ENCODE measurements around the gene OSBP. TPM values are rescaled to one million over a fixed set of nuclear protein-coding genes. Genes with fewer than 3 reads are reported as not detected.
A peak's percentile ranks its signal among the peaks of the same experiment; 100 is the strongest.
"Not testable (repeated sequence)": the region's sequence is repeated elsewhere in the genome, so short reads cannot be mapped to it uniquely, and the experiment has no call there.

OSBP gene
- total RNA-seq, 3 donors from 2014 or later: 42.4 to 48.2 (median 43.9) TPM

DNA sequence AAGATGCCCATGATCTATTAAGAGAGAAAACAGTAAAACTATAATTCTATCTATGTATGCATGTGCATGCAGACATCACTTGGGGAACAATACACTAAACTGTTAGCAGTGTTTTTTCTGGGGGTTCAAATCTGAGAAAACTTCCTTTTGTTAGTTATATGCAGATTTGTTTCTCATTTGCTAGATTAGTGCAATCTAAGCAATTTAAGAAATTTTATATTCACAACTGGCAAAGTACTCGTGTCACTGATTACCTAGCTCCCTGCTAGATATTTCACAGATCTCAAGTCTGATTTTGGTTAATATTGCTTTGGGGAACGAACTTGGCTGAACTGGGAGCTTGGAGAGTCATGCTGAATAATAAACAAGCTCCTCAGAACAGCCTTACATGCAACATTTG, 14.9 kb upstream of the OSBP start:
- intact Hi-C loops (cut with DNase I; ENCODE audit: low total_unique reads): no loop called here
- DNase-seq (ENCODE audit: low spot score in 2 of 2): no peak
- no peak for TF ChIP-seq POLR2A (IDR thresholded peaks at IDR 0.05)
- TF ChIP-seq, protein P1, sequence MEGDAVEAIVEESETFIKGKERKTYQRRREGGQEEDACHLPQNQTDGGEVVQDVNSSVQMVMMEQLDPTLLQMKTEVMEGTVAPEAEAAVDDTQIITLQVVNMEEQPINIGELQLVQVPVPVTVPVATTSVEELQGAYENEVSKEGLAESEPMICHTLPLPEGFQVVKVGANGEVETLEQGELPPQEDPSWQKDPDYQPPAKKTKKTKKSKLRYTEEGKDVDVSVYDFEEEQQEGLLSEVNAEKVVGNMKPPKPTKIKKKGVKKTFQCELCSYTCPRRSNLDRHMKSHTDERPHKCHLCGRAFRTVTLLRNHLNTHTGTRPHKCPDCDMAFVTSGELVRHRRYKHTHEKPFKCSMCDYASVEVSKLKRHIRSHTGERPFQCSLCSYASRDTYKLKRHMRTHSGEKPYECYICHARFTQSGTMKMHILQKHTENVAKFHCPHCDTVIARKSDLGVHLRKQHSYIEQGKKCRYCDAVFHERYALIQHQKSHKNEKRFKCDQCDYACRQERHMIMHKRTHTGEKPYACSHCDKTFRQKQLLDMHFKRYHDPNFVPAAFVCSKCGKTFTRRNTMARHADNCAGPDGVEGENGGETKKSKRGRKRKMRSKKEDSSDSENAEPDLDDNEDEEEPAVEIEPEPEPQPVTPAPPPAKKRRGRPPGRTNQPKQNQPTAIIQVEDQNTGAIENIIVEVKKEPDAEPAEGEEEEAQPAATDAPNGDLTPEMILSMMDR (IDR thresholded peaks at IDR 0.05): no peak
- TF ChIP-seq POLR2AphosphoS5 (IDR thresholded peaks at IDR 0.05): no peak

DNA sequence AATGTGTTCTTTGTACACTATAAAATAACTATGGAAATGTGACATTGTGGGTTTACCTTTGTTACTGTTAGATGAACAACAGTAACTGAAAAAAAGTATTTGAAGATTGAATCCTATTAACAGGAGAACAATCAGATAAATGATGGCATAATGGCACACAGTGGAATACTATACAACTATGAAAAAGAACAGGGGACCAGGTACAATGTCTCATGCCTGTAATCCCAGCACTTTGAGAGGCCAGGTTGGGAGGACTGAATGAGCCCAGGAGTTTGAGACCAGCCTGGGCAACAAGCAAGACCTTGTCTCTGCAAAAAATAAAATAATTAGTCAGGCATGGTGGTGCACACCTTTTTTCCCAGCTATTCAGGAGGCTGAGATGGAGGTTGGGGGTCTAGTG, 14.4 kb upstream of the OSBP start:
- H3K9me3 ChIP-seq: no peaks in the 10 kb centered on the region
- H3K27ac ChIP-seq: no peak overlapping the region
- H3K36me3 ChIP-seq: no peaks in the 10 kb centered on the region
- intact Hi-C loops (cut with DNase I; ENCODE audit: low total_unique reads): no loop called here
- DNase-seq (ENCODE audit: low spot score in 2 of 2): no peak
- TF ChIP-seq POLR2AphosphoS5 (IDR thresholded peaks at IDR 0.05): no peak
- no peak for TF ChIP-seq POLR2A (IDR thresholded peaks at IDR 0.05)
- TF ChIP-seq, protein P1 (IDR thresholded peaks at IDR 0.05): no peak
- no peak overlapping the region for H3K4me3 ChIP-seq
- H3K27me3 ChIP-seq: no peaks in the 10 kb centered on the region
- no peaks in the 10 kb centered on the region for H3K4me1 ChIP-seq

More for the DNA sequence above, 14.9 kb upstream of the OSBP start:
- Histone ChIP-seq H3K27me3 (no peaks in the 10 kb centered on the region), H3K36me3 (no peaks in the 10 kb centered on the region), H3K4me3 (no peak overlapping the region), H3K4me1 (no peaks in the 10 kb centered on the region), H3K9me3 (no peaks in the 10 kb centered on the region), H3K27ac (no peak overlapping the region)

- intact Hi-C loops (cut with DNase I; ENCODE audit: low total_unique reads); H3K27ac ChIP-seq; H3K9me3 ChIP-seq; DNase-seq (ENCODE audit: low spot score in 2 of 2); H3K4me1 ChIP-seq; H3K36me3 ChIP-seq; H3K27me3 ChIP-seq; H3K4me3 ChIP-seq: not testable (repeated sequence)
Measured at GRCh38 chr11:59626969-59627368, 11.4 kb upstream of the OSBP start.

GRCh38 chr11:59625703-59626102, 10.1 kb upstream of the OSBP start:
- Histone ChIP-seq H3K27me3 (no peaks in the 10 kb centered on the region), H3K36me3 (no peaks in the 10 kb centered on the region), H3K4me1 (no peaks in the 10 kb centered on the region), H3K27ac (no peak overlapping the region), H3K4me3 (no peak overlapping the region), H3K9me3 (no peaks in the 10 kb centered on the region)
- intact Hi-C loops (cut with DNase I; ENCODE audit: low total_unique reads): no loop called here
- TF ChIP-seq POLR2A (IDR thresholded peaks at IDR 0.05) (no peak), POLR2AphosphoS5 (IDR thresholded peaks at IDR 0.05) (no peak)
- TF ChIP-seq, protein P1 (IDR thresholded peaks at IDR 0.05): no peak
- no peak for DNase-seq (ENCODE audit: low spot score in 2 of 2)

GRCh38 chr11:59617876-59618275, 2.3 kb upstream of the OSBP start:
- DNase-seq (ENCODE audit: low spot score in 2 of 2): no peak
- H3K27ac ChIP-seq: no peak overlapping the region
- no peaks in the 10 kb centered on the region for H3K27me3 ChIP-seq
- H3K36me3 ChIP-seq: no peaks in the 10 kb centered on the region
- H3K4me3 ChIP-seq: no peak overlapping the region
- H3K4me1 ChIP-seq: peaks cover 0 to 14% of the 10 kb centered on the region in 2 donors
- no peaks in the 10 kb centered on the region for H3K9me3 ChIP-seq
- TF ChIP-seq POLR2AphosphoS5 (IDR thresholded peaks at IDR 0.05) (no peak), POLR2A (IDR thresholded peaks at IDR 0.05) (no peak)
- TF ChIP-seq, protein P1 (IDR thresholded peaks at IDR 0.05): no peak
- intact Hi-C loops (cut with DNase I; ENCODE audit: low total_unique reads): no loop called here

DNA sequence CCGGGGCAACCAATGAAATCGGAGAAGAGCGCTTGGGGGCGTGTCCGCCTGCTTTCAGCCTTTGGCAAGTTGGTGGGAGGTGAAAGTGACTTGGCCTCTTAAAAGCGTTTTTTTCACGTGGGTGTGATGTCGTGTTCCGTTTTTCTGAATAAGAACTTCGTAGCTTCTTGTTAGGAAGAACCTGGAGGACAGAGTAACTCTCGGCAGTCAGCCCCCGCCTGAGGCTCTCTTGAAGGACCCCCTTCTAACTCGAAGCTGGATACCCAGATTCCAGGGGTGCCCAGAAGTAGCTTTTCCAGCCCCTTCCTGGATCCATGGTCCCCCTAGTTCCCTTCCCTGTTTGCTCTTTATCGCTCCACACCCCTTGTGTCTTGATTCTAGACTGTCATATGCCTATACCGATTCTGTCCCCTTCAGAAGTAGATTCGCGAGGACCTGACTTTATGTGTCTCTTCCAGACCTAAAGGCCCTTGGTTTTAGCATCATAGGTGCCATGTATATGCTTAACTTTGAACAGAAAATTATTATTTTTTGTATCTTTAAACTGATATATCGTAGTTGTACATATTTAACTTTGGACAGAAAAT, 915 bp upstream of the OSBP start:
- DNase-seq (ENCODE audit: low spot score in 2 of 2): no peak
- Histone ChIP-seq H3K4me1 (peaks cover 0 to 25% of the 10 kb centered on the region in 2 donors), H3K27ac (peak overlapping the region; percentile 91 to 95), H3K9me3 (no peaks in the 10 kb centered on the region), H3K27me3 (no peaks in the 10 kb centered on the region), H3K36me3 (no peaks in the 10 kb centered on the region), H3K4me3 (peak overlapping the region; percentile 39 to 83 (median 62))
- intact Hi-C loops (cut with DNase I; ENCODE audit: low total_unique reads): no loop called here
- TF ChIP-seq POLR2A (IDR thresholded peaks at IDR 0.05): no peak
- TF ChIP-seq POLR2AphosphoS5 (IDR thresholded peaks at IDR 0.05): peak in 1 of 3 donors; percentile 60
